HCT116 (cell line): Measurements from ENCODE around the gene ABTB2. TPM values are rescaled to one million over a fixed set of nuclear protein-coding genes. Genes with fewer than 3 reads are reported as not detected.

Experiments
- ATAC-seq: fragments of 200-7000 bp; cut with Tn5 transposase; 2 replicates; pipeline ENCODE4 v1.9.1; 2020; ENCODE audit warnings: mild to moderate bottlenecking, moderate library complexity
- BruUV-seq: library from RNA; stranded (reverse); fragments of 400-500 nt; replicated peaks from 2 replicates; lab custom pipeline; 2021; lab: Mats Ljungman, UMichigan
- CTCF ChIA-PET: fragments of 300-600 bp; sonication (Branson Sonifier 250); formaldehyde crosslinking; loops from one replicate; lab custom pipeline; 2021; ENCODE audit warnings: antibody characterized with exemption; lab: Charles Lee
- POLR2A ChIA-PET: fragments of 300-600, 350-600 bp; sonication (Branson Sonifier 250); formaldehyde crosslinking; loops from one replicate; lab custom pipeline; 2021; ENCODE audit warnings: antibody characterized with exemption; lab: Charles Lee
- RAD21 ChIA-PET, 2 experiments: fragments of 300-600 bp; sonication (Branson Sonifier 250); formaldehyde crosslinking; loops; one replicate each; lab custom pipeline; 2023; ENCODE audit warnings: low total read pairs in 2 of 2; ENCODE audit not compliant: uncharacterized antibody in 2 of 2, unreplicated experiment in 2 of 2, low non-redundant PET in 1 of 2; lab: Charles Lee
- DNase-seq: peaks from one replicate; pipeline ENCODE4 v3.0.0-alpha.2; 2010; ENCODE audit warnings: low read depth, low spot score
- H2AFZ ChIP-seq: fragments of 200-600 bp; shearing (Covaris generic), sonication (generic); 2 replicates; pipeline ENCODE4 v1.6.1; 2017; ENCODE audit warnings: low read depth, mixed run types, mixed read lengths, antibody characterized with exemption, low read length; ENCODE audit not compliant: poor library complexity, severe bottlenecking
- H3K27ac ChIP-seq: 2 replicates; pipeline ENCODE4 v1.5.1; 2012; ENCODE audit warnings: low read depth, low read length
- H3K27me3 ChIP-seq: fragments of 200-600 bp; sonication (generic); 2 replicates; pipeline ENCODE4 v1.6.1; 2016; ENCODE audit warnings: mixed run types, low read length, mixed read lengths; ENCODE audit not compliant: insufficient read depth
- H3K36me3 ChIP-seq, 2 experiments: fragments of 200-500 bp in 1 of 2; fragments of 200-600 bp in 1 of 2; sonication (Bioruptor generic) in 1 of 2; sonication (generic) in 1 of 2; 2 replicates each; pipeline versions ENCODE4 v1.5.1 to v1.6.1; 2014 to 2016; ENCODE audit warnings: low read length in 2 of 2, inconsistent platforms in 1 of 2, mixed read lengths in 1 of 2, mixed run types in 1 of 2; ENCODE audit not compliant: insufficient read depth in 2 of 2, control insufficient read depth in 1 of 2
- H3K4me1 ChIP-seq, 2 experiments: fragments of 200-600 bp in 1 of 2; sonication (generic) in 1 of 2; 2 replicates each; pipeline versions ENCODE4 v1.5.1 to v1.6.1; 2012 to 2017; ENCODE audit warnings: low read length in 2 of 2, inconsistent platforms in 1 of 2, mild to moderate bottlenecking in 1 of 2, mixed read lengths in 1 of 2, mixed run types in 1 of 2, moderate library complexity in 1 of 2; ENCODE audit not compliant: insufficient read depth in 2 of 2, control insufficient read depth in 1 of 2
- H3K4me2 ChIP-seq: fragments of 200-600 bp; sonication (generic); 2 replicates; pipeline ENCODE4 v1.6.1; 2017; ENCODE audit warnings: mixed run types, low read length, mixed read lengths
- H3K4me3 ChIP-seq, 2 experiments: fragments of 200-600 bp in 1 of 2; sonication (generic) in 1 of 2; replicated peaks in 1 of 2; 2 replicates each; pipeline ENCODE4 v1.5.1; 2011 to 2016; ENCODE audit warnings: low read length in 2 of 2, control low read depth in 1 of 2, low read depth in 1 of 2, mild to moderate bottlenecking in 1 of 2, mixed read lengths in 1 of 2, mixed run types in 1 of 2
- H3K79me2 ChIP-seq: fragments of 200-600 bp; sonication (generic); 2 replicates; pipeline ENCODE4 v1.6.1; 2017; ENCODE audit warnings: mild to moderate bottlenecking, mixed run types, low read length, moderate library complexity, mixed read lengths; ENCODE audit not compliant: insufficient read depth
- H3K9ac ChIP-seq: fragments of 200-600 bp; sonication (generic); 2 replicates; pipeline ENCODE4 v1.6.1; 2016; ENCODE audit warnings: low read length, mixed read lengths
- H3K9me2 ChIP-seq: fragments of 200-600 bp; sonication (generic), shearing (Covaris generic); 2 replicates; pipeline ENCODE4 v1.6.1; 2017; ENCODE audit warnings: mixed run types, mild to moderate bottlenecking, moderate library complexity; ENCODE audit not compliant: insufficient read depth
- H3K9me3 ChIP-seq, 2 experiments: fragments of 200-500 bp in 1 of 2; fragments of 200-600 bp in 1 of 2; sonication (Bioruptor generic) in 1 of 2; sonication (generic) in 1 of 2; 2 replicates each; pipeline ENCODE4 v1.6.1; 2014 to 2017; ENCODE audit warnings: low read length in 2 of 2, mixed read lengths in 2 of 2, inconsistent platforms in 1 of 2, low read depth in 1 of 2, mild to moderate bottlenecking in 1 of 2, mixed run types in 1 of 2, moderate library complexity in 1 of 2; ENCODE audit not compliant: control insufficient read depth in 1 of 2, insufficient read depth in 1 of 2
- H4K20me1 ChIP-seq: fragments of 200-600 bp; sonication (generic), shearing (Covaris generic); 2 replicates; pipeline ENCODE4 v1.6.1; 2017; ENCODE audit warnings: mixed run types, mild to moderate bottlenecking, moderate library complexity; ENCODE audit not compliant: insufficient read depth
- EGR1 ChIP-seq: IDR thresholded peaks from 2 replicates; pipeline ENCODE4 v1.6.1; 2012; ENCODE audit warnings: low read depth
- EZH2 ChIP-seq: fragments of 200-600 bp; sonication (generic); IDR thresholded peaks from 2 replicates; pipeline ENCODE4 v1.6.1; 2017; ENCODE audit warnings: antibody characterized with exemption, mixed run types
- POLR2A ChIP-seq: IDR thresholded peaks from 2 replicates; pipeline ENCODE4 v1.7.0; 2011; ENCODE audit warnings: borderline replicate concordance; ENCODE audit not compliant: insufficient read depth, insufficient read length; ENCODE audit errors: extremely low read depth
- SIN3A ChIP-seq: IDR thresholded peaks from 2 replicates; pipeline ENCODE4 v1.6.1; 2012; ENCODE audit warnings: low read depth
- ZFX ChIP-seq: fragments of 450-650 bp; IDR thresholded peaks from 2 replicates; pipeline ENCODE4 v1.6.1; 2017
- intact Hi-C: fragments of 100-400 bp; cut with micrococcal nuclease; formaldehyde crosslinking; loops from 2 replicates; pipeline ENCODE4 v1.10.0; 2022
- total RNA-seq: library from RNA; stranded (reverse); gene quantifications from one replicate; pipeline ENCODE4 v1.2.1, GENCODE V29; 2021; ENCODE audit not compliant: unreplicated experiment
- TF ChIP-seq, protein P1 (sequence below), 3 experiments: fragments of 200-600 bp in 1 of 3; sonication (generic) in 1 of 3; IDR thresholded peaks in 2 of 3; conservative IDR thresholded peaks in 1 of 3; 2 replicates each; pipeline ENCODE4 v1.5.1; 2012 to 2017; ENCODE audit warnings: low read depth in 2 of 3, low read length in 2 of 3, antibody characterized with exemption in 1 of 3, borderline replicate concordance in 1 of 3, control low read depth in 1 of 3, mild to moderate bottlenecking in 1 of 3, mixed read lengths in 1 of 3, mixed run types in 1 of 3, moderate library complexity in 1 of 3; ENCODE audit not compliant: insufficient read depth in 1 of 3
- TF ChIP-seq, protein P2 (sequence below): IDR thresholded peaks from 2 replicates; pipeline ENCODE4 v1.6.1; 2012
- TF ChIP-seq, protein P3 (sequence below): IDR thresholded peaks from 2 replicates; pipeline ENCODE4 v1.6.1; 2012; ENCODE audit warnings: low read depth

The ABTB2 gene
- total RNA-seq, 1 experiment from 2014 or later = 6.8 TPM

DNA sequence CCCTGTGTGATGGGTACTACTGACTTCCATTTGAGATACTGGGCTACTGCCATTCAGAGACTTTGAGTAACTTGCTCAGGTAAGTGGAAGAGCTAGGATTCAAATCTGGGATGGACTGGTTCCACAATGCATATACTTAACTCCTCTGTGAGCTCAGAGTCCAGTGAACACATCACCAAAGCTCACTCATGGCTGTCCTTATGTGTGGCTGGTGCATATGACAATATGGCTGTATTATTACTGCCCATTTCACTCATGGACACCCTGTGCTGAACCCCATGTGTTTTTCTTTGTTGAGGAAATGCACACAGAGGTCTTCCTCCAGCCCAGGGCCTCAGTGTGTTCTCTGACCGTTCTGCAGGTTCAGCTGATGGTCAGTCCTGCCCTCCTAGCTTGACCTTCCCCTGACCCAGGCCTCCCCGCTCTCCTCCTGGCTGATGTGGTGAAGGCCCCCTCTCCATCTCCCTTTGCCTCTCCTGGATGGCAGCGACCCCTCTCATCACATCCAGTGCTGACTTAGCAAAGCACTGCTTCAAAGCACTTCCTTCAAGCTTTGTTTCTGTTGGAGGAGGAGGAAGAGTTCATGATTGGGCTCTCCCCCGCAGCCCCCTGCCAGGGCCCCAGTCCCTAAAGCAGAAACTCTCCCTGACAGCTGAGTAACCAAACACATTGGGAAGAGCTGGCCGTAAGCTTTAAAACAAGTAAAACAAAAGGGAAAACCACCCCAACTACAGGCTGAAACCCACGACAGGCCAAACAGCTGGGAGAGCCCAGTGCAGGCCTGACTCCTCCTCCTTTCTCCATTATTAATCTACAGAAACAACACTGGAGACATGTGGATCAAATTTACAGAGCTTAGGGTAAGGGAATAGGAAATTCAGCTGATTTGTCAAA, 151.2 kb downstream of the ABTB2 start (continued):
- no peak for TF ChIP-seq POLR2A

DNA sequence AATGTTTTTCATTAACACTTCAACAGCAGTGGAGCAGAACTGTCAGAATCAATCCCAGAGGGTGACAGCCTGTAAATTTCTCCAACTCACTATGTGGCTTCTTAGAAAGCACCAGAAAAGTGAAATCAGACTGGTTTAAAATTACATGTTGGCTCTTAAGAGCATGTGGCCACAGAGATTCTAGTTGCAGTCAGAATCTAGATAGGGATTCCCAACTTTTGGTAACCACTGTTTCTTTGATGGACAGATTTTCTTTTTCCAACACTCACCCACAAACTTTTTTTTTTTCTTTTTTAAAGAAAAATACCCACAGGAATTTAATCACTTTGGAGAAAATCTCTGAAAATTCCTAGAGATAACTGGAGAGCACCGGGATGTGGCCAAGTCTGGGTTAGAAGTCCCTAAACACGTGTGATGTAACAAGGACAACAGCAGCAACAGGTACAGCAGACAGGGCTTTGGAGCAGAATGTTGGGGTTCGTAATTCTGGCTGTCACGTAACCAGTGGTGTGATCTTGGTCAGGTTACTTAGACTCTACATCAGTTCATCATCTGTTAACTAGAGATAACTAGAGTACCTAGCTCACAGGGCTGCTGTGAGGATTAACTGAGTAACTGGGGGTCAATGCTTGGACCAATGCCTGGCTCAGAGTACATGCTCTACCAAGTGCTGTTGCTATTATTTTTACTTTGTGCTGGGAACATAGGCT, 152.3 kb downstream of the ABTB2 start:
- DNase-seq (no peak), ATAC-seq (peak; percentile 6; the same call in 1 of the 2 replicates)
- H3K27me3 ChIP-seq = no peaks in the 10 kb centered on the region
- H2AFZ ChIP-seq = no peak overlapping the region
- H3K4me1 ChIP-seq = peaks cover 16 to 60% of the 10 kb centered on the region in 2 experiments
- peak overlapping the region in 1 of 2 experiments; percentile 14; a peak in 2 of 4 replicates for H3K4me3 ChIP-seq
- H3K9me3 ChIP-seq = no peaks in the 10 kb centered on the region
- H3K9ac ChIP-seq = peak overlapping the region; percentile 21
- H3K27ac ChIP-seq = no peak overlapping the region
- TF ChIP-seq, protein P1, sequence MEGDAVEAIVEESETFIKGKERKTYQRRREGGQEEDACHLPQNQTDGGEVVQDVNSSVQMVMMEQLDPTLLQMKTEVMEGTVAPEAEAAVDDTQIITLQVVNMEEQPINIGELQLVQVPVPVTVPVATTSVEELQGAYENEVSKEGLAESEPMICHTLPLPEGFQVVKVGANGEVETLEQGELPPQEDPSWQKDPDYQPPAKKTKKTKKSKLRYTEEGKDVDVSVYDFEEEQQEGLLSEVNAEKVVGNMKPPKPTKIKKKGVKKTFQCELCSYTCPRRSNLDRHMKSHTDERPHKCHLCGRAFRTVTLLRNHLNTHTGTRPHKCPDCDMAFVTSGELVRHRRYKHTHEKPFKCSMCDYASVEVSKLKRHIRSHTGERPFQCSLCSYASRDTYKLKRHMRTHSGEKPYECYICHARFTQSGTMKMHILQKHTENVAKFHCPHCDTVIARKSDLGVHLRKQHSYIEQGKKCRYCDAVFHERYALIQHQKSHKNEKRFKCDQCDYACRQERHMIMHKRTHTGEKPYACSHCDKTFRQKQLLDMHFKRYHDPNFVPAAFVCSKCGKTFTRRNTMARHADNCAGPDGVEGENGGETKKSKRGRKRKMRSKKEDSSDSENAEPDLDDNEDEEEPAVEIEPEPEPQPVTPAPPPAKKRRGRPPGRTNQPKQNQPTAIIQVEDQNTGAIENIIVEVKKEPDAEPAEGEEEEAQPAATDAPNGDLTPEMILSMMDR (IDR thresholded peaks at IDR 0.05 in 2 of 3, conservative IDR thresholded peaks at IDR 0.05 in 1 of 3; ENCODE audit: borderline replicate concordance in 1 of 3, insufficient read depth in 1 of 3, low read depth in 2 of 3, low read length in 2 of 3) = no peak
- TF ChIP-seq, protein P2, sequence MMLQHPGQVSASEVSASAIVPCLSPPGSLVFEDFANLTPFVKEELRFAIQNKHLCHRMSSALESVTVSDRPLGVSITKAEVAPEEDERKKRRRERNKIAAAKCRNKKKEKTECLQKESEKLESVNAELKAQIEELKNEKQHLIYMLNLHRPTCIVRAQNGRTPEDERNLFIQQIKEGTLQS = no peak
- TF ChIP-seq, protein P3, sequence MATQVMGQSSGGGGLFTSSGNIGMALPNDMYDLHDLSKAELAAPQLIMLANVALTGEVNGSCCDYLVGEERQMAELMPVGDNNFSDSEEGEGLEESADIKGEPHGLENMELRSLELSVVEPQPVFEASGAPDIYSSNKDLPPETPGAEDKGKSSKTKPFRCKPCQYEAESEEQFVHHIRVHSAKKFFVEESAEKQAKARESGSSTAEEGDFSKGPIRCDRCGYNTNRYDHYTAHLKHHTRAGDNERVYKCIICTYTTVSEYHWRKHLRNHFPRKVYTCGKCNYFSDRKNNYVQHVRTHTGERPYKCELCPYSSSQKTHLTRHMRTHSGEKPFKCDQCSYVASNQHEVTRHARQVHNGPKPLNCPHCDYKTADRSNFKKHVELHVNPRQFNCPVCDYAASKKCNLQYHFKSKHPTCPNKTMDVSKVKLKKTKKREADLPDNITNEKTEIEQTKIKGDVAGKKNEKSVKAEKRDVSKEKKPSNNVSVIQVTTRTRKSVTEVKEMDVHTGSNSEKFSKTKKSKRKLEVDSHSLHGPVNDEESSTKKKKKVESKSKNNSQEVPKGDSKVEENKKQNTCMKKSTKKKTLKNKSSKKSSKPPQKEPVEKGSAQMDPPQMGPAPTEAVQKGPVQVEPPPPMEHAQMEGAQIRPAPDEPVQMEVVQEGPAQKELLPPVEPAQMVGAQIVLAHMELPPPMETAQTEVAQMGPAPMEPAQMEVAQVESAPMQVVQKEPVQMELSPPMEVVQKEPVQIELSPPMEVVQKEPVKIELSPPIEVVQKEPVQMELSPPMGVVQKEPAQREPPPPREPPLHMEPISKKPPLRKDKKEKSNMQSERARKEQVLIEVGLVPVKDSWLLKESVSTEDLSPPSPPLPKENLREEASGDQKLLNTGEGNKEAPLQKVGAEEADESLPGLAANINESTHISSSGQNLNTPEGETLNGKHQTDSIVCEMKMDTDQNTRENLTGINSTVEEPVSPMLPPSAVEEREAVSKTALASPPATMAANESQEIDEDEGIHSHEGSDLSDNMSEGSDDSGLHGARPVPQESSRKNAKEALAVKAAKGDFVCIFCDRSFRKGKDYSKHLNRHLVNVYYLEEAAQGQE = no peak
- TF ChIP-seq EZH2 (no peak), SIN3A (no peak), EGR1 (no peak), ZFX (no peak), POLR2A (no peak)
- H3K36me3 ChIP-seq = no peaks in the 10 kb centered on the region
- no peaks in the 10 kb centered on the region for H3K79me2 ChIP-seq
- CTCF ChIA-PET = no interaction called here
- no TSS peak for BruUV-seq
- H3K9me2 ChIP-seq = no peaks in the 10 kb centered on the region
- POLR2A ChIA-PET = no interaction called here
- RAD21 ChIA-PET = interaction anchor here in 1 of 2 experiments (1.0 kb wide), 1 partner anchor 31 kb away, joined by 6 read pairs; no protein-coding TSS in a partner anchor
- peak overlapping the region; percentile 64 for H3K4me2 ChIP-seq
- intact Hi-C loops = no loop called here
- no peaks in the 10 kb centered on the region for H4K20me1 ChIP-seq
